ENCODE measurements around the gene ORAI3.
A peak's percentile ranks its signal among the peaks of the same experiment; 100 is the strongest.

The ORAI3 gene

GRCh38 chr16:30951750-30952149 lies 2.9 kb downstream of the ORAI3 start:
- TF ChIP-seq CTCF (conservative IDR thresholded peaks at IDR 0.05; ENCODE audit: control insufficient read depth, insufficient read depth, low read depth, low read length): no peak
- peak; percentile 75 for DNase-seq (ENCODE audit: low read depth)

GRCh38 chr16:30953111-30953510 lies 4.2 kb downstream of the ORAI3 start:
- no peak for TF ChIP-seq CTCF (conservative IDR thresholded peaks at IDR 0.05; ENCODE audit: control insufficient read depth, insufficient read depth, low read depth, low read length)
- no peak for DNase-seq (ENCODE audit: low read depth)
- H3K4me3 ChIP-seq (ENCODE audit: control insufficient read depth, low read depth, low read length): no peak overlapping the region

More at GRCh38 chr16:30951750-30952149, 2.9 kb downstream of the ORAI3 start:
- H3K4me3 ChIP-seq (ENCODE audit: control insufficient read depth, low read depth, low read length): no peak overlapping the region

GRCh38 chr16:30953511-30954124 lies 4.8 kb downstream of the ORAI3 start:
- peak; percentile 80 for DNase-seq (ENCODE audit: low read depth)
- H3K4me3 ChIP-seq (ENCODE audit: control insufficient read depth, low read depth, low read length): no peak overlapping the region
- TF ChIP-seq CTCF (conservative IDR thresholded peaks at IDR 0.05; ENCODE audit: control insufficient read depth, insufficient read depth, low read depth, low read length): peak; percentile 77

- H3K4me3 ChIP-seq (ENCODE audit: control insufficient read depth, low read depth, low read length): no peak overlapping the region
- TF ChIP-seq CTCF (conservative IDR thresholded peaks at IDR 0.05; ENCODE audit: control insufficient read depth, insufficient read depth, low read depth, low read length): no peak
- DNase-seq (ENCODE audit: low read depth): no peak
Observed at GRCh38 chr16:30954993-30955392, 6.1 kb downstream of the ORAI3 start.

- DNase-seq (ENCODE audit: low read depth): peak; percentile 83
- no peak for TF ChIP-seq CTCF (conservative IDR thresholded peaks at IDR 0.05; ENCODE audit: control insufficient read depth, insufficient read depth, low read depth, low read length)
- peak overlapping the region; percentile 89 for H3K4me3 ChIP-seq (ENCODE audit: control insufficient read depth, low read depth, low read length)
Observed at GRCh38 chr16:30956601-30957455, 8.0 kb downstream of the ORAI3 start.

GRCh38 chr16:30957456-30958174 lies 8.7 kb downstream of the ORAI3 start, which contains the start of gene SETD1A:
TSS of gene SETD1A (plus strand) at chr16:30957754. CDS start at chr16:30958732, 978 bp downstream.
- peak; percentile 95 for DNase-seq (ENCODE audit: low read depth)
- peak within 1 kb of the TSS; percentile 89 for H3K4me3 ChIP-seq (ENCODE audit: control insufficient read depth, low read depth, low read length)
- no peak for TF ChIP-seq CTCF (conservative IDR thresholded peaks at IDR 0.05; ENCODE audit: control insufficient read depth, insufficient read depth, low read depth, low read length)

All from fibroblast of mammary gland (primary cell).